Spleen (tissue), 7 donors: ENCODE data around the gene IFI27L1.

Source experiments
- POLR2A ChIP-seq, 3 donors: fragments of 450-650 bp; IDR thresholded peaks; one replicate each; pipeline ENCODE4 v1.5.1; 2017; ENCODE audit warnings: antibody characterized with exemption in 3 of 3, mild to moderate bottlenecking in 1 of 3
- TF ChIP-seq, protein P1 (sequence below), 11 experiments: fragments of 200-600 bp in 7 of 11; fragments of 450-650 bp in 4 of 11; sonication (generic) in 4 of 11; IDR thresholded peaks in 8 of 11; conservative IDR thresholded peaks in 3 of 11; 1 replicate in 7 of 11; 2 replicates in 4 of 11; pipeline versions ENCODE4 v1.4.0 to v1.8.0; 2016 to 2021; ENCODE audit warnings: antibody characterized with exemption in 11 of 11, inconsistent platforms in 4 of 11, mild to moderate bottlenecking in 1 of 11
- donor health status: DM: no; HTN: no; CAD: no; lungs with moderate emphysema.
- donor health status: DM: no; HTN: no; CAD: no.
- donor health status: DM: no; HTN: no; CAD: no.

DNA sequence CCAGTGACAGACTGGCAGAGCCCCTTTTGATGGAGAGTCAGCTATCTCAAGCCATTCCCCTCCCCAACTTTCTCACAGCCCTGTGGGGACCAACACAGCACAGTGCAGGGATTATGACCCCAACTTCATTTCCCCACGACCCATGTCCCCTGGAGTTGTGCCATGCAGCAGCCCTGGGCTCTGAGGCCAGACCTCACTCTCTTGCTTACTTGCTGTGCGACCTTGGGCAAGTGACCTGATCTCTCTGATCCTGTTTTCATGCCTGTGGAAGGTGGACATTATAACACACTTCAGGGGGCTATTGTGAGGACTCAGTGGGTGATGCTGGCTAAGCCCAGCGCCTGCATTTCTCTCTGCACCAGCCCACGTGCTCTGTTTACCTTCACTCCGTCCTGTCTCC lies 40.9 kb upstream of the IFI27L1 start:
- no peak for TF ChIP-seq POLR2A (IDR thresholded peaks at IDR 0.05)
- TF ChIP-seq, protein P1, sequence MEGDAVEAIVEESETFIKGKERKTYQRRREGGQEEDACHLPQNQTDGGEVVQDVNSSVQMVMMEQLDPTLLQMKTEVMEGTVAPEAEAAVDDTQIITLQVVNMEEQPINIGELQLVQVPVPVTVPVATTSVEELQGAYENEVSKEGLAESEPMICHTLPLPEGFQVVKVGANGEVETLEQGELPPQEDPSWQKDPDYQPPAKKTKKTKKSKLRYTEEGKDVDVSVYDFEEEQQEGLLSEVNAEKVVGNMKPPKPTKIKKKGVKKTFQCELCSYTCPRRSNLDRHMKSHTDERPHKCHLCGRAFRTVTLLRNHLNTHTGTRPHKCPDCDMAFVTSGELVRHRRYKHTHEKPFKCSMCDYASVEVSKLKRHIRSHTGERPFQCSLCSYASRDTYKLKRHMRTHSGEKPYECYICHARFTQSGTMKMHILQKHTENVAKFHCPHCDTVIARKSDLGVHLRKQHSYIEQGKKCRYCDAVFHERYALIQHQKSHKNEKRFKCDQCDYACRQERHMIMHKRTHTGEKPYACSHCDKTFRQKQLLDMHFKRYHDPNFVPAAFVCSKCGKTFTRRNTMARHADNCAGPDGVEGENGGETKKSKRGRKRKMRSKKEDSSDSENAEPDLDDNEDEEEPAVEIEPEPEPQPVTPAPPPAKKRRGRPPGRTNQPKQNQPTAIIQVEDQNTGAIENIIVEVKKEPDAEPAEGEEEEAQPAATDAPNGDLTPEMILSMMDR (IDR thresholded peaks at IDR 0.05 in 8 of 11, conservative IDR thresholded peaks at IDR 0.05 in 3 of 11), result no peak
